HepG2 (cell line): ENCODE results near the gene VCL. TPM values are rescaled to one million over a fixed set of nuclear protein-coding genes. Genes with fewer than 3 reads are reported as not detected.

Source experiments
- ETV5 ChIP-seq: IDR thresholded peaks from 2 replicates; pipeline ENCODE4 v1.6.1; 2018; ENCODE audit warnings: missing biosample characterization, missing genetic modification reagents, inconsistent platforms, borderline replicate concordance
- HOXA9 ChIP-seq: sonication (generic); formaldehyde crosslinking; IDR thresholded peaks from 2 replicates; pipeline ENCODE4 v1.8.1; 2022; ENCODE audit warnings: missing genetic modification reagents, mild to moderate bottlenecking, moderate library complexity, borderline replicate concordance
- JUNB ChIP-seq: sonication (generic); formaldehyde crosslinking; IDR thresholded peaks from 2 replicates; pipeline ENCODE4 v1.8.0; 2022; ENCODE audit warnings: missing genetic modification reagents, mild to moderate bottlenecking, borderline replicate concordance
- KLF16 ChIP-seq, 2 experiments: sonication (generic) in 1 of 2; formaldehyde crosslinking in 1 of 2; IDR thresholded peaks; 2 replicates each; pipeline versions ENCODE4 v1.6.1 to v1.8.0; 2016 to 2023; ENCODE audit warnings: missing genetic modification reagents in 2 of 2, missing compliant biosample characterization in 1 of 2
- PAF1 ChIP-seq: IDR thresholded peaks from 2 replicates; pipeline ENCODE4 v1.6.1; 2016; ENCODE audit warnings: missing genetic modification reagents, missing compliant biosample characterization
- SKI ChIP-seq: fragments of 450-650 bp; IDR thresholded peaks from one replicate; pipeline ENCODE4 v1.6.1; 2018; ENCODE audit warnings: mild to moderate bottlenecking; ENCODE audit not compliant: partially characterized antibody
- SRSF1 ChIP-seq: fragments of 200-400 bp; formaldehyde crosslinking; optimal IDR thresholded peaks from 2 replicates; pipeline ENCODE3; 2017; ENCODE audit warnings: mild to moderate bottlenecking, low read depth, low read length, moderate library complexity
- TRAFD1 ChIP-seq: sonication (generic); formaldehyde crosslinking; IDR thresholded peaks from 2 replicates; pipeline ENCODE4 v1.5.1; 2020; ENCODE audit warnings: missing genetic modification reagents, mild to moderate bottlenecking, borderline replicate concordance
- ZBED4 ChIP-seq: sonication (generic); formaldehyde crosslinking; IDR thresholded peaks from 2 replicates; pipeline ENCODE4 v1.4.0; 2020; ENCODE audit warnings: missing genetic modification reagents, borderline replicate concordance
- ZBTB20 ChIP-seq: sonication (generic); formaldehyde crosslinking; IDR thresholded peaks from 2 replicates; pipeline ENCODE4 v1.8.1; 2023; ENCODE audit warnings: missing genetic modification reagents, low read depth, mild to moderate bottlenecking, borderline replicate concordance
- ZNF782 ChIP-seq: sonication (generic); formaldehyde crosslinking; IDR thresholded peaks from 2 replicates; pipeline ENCODE4 v1.4.0; 2020; ENCODE audit warnings: missing genetic modification reagents, mild to moderate bottlenecking, borderline replicate concordance
- polyA plus RNA-seq, 8 experiments: library from polyadenylated mRNA; depleted of rRNA in 3 of 8; stranded (reverse) in 7 of 8; unstranded in 1 of 8; fragments of >200 nt; fragmentation: Illumina TruSeq in 4 of 8; extraction: Trizol in 4 of 8; gene quantifications; 2 replicates each; pipeline versions ENCODE4 v1.2.1 to v1.2.3, GENCODE V29; 2011 to 2016; ENCODE audit warnings: low read depth in 4 of 8, missing spikeins in 1 of 8, mixed read lengths in 1 of 8; ENCODE audit not compliant: insufficient read depth in 1 of 8
- total RNA-seq, 5 experiments: library from RNA; depleted of rRNA; stranded (reverse); fragments of >200 nt; fragmentation: Illumina TruSeq; extraction: Trizol; gene quantifications; 2 replicates each; pipeline ENCODE4 v1.2.3, GENCODE V29; 2016; ENCODE audit warnings: low read depth in 1 of 5
- TF ChIP-seq, protein P1 (sequence below), 2 experiments: fragments of 450-650 bp in 1 of 2; sonication (generic) in 1 of 2; formaldehyde crosslinking in 1 of 2; IDR thresholded peaks; 2 replicates each; pipeline versions ENCODE4 v1.6.1 to v1.8.0; 2016 to 2022; ENCODE audit warnings: antibody characterized with exemption in 1 of 2, mild to moderate bottlenecking in 1 of 2, missing genetic modification reagents in 1 of 2

Gene VCL
- total and polyA plus RNA-seq, 2 of the 13 experiments (the other 11 are each of a cell fraction or from before 2014, with no cell fraction given) = 17.3 to 26.9 TPM

GRCh38 chr10:74150990-74151878, 153.3 kb downstream of the VCL start, which contains the start of gene ADK (continued):
- TF ChIP-seq, protein P1, sequence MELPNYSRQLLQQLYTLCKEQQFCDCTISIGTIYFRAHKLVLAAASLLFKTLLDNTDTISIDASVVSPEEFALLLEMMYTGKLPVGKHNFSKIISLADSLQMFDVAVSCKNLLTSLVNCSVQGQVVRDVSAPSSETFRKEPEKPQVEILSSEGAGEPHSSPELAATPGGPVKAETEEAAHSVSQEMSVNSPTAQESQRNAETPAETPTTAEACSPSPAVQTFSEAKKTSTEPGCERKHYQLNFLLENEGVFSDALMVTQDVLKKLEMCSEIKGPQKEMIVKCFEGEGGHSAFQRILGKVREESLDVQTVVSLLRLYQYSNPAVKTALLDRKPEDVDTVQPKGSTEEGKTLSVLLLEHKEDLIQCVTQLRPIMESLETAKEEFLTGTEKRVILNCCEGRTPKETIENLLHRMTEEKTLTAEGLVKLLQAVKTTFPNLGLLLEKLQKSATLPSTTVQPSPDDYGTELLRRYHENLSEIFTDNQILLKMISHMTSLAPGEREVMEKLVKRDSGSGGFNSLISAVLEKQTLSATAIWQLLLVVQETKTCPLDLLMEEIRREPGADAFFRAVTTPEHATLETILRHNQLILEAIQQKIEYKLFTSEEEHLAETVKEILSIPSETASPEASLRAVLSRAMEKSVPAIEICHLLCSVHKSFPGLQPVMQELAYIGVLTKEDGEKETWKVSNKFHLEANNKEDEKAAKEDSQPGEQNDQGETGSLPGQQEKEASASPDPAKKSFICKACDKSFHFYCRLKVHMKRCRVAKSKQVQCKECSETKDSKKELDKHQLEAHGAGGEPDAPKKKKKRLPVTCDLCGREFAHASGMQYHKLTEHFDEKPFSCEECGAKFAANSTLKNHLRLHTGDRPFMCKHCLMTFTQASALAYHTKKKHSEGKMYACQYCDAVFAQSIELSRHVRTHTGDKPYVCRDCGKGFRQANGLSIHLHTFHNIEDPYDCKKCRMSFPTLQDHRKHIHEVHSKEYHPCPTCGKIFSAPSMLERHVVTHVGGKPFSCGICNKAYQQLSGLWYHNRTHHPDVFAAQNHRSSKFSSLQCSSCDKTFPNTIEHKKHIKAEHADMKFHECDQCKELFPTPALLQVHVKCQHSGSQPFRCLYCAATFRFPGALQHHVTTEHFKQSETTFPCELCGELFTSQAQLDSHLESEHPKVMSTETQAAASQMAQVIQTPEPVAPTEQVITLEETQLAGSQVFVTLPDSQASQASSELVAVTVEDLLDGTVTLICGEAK (IDR thresholded peaks at IDR 0.05) = no peak
- TF ChIP-seq, protein P1 (CRISPR knock-in tag; IDR thresholded peaks at IDR 0.05) = peak; percentile 64; the same call in 1 of the 2 replicates
- TF ChIP-seq JUNB (CRISPR knock-in tag) = no peak
- no peak for TF ChIP-seq ZBTB20 (CRISPR knock-in tag)
- peak in 1 of 2 experiments; percentile 64; a peak in 1 of 4 replicates for TF ChIP-seq KLF16 (CRISPR knock-in tag; IDR thresholded peaks at IDR 0.05)
- TF ChIP-seq HOXA9 (CRISPR knock-in tag) = no peak
- no peak for TF ChIP-seq PAF1 (CRISPR knock-in tag)
- TF ChIP-seq ETV5 (CRISPR knock-in tag) = no peak
- TF ChIP-seq ZNF782 (CRISPR knock-in tag) = no peak
- TF ChIP-seq ZBED4 (CRISPR knock-in tag) = no peak
- TF ChIP-seq TRAFD1 (CRISPR knock-in tag) = no peak
- TF ChIP-seq SKI = peak; percentile 25
- peak; percentile 25 for TF ChIP-seq SRSF1
